Erythroblast (primary cell): Measurements from ENCODE around the gene TRIM31.
"Not testable (repeated sequence)": the region's sequence is repeated elsewhere in the genome, so short reads cannot be mapped to it uniquely, and the experiment has no call there.

Experiments used
- GATA1 ChIP-seq: IDR thresholded peaks from 2 replicates; pipeline ENCODE4 v1.6.1; 2011; ENCODE audit warnings: low read depth, mild to moderate bottlenecking, control low read depth, low read length, moderate library complexity
- POLR2A ChIP-seq: IDR thresholded peaks from 2 replicates; pipeline ENCODE4 v1.6.1; 2011; ENCODE audit warnings: mild to moderate bottlenecking, low read length

DNA sequence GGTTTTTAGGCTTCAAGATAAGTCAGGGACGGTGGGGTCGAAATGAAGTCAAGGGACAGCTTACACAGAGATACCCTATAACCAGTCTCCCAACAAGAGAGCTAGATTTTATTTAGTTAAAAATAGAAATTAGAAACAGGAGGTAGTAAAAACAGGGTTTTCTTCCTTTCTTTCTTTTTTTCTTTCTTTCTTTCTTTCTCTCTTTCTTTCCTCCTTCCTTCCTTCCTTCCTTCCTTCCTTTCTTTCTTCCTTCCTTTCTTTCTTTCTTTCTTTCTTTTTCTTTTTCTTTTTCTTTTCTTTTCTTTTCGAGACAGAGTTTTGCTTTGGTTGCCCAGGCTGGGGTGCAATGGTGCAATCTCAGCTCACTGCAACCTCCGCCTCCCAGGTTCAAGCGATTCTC, 5.8 kb upstream of the TRIM31 start:
- TF ChIP-seq POLR2A, GATA1: not testable (repeated sequence)
